H1 (cell line): ENCODE results near the gene LRRC23. TPM values are rescaled to one million over a fixed set of nuclear protein-coding genes. Genes with fewer than 3 reads are reported as not detected.
"Not testable (repeated sequence)": the region's sequence is repeated elsewhere in the genome, so short reads cannot be mapped to it uniquely, and the experiment has no call there.

Experiments
- CTCF ChIA-PET: fragments of 300-600 bp; sonication (Branson Sonifier 250); formaldehyde crosslinking; loops from one replicate; lab custom pipeline; 2021; ENCODE audit not compliant: partially characterized antibody; lab: Charles Lee
- POLR2A ChIA-PET: fragments of 300-600 bp; sonication (Branson Sonifier 250); formaldehyde crosslinking; loops from one replicate; lab custom pipeline; 2021; ENCODE audit warnings: inconsistent platforms; ENCODE audit not compliant: partially characterized antibody; lab: Charles Lee
- DNase-seq, 2 experiments: peaks; one replicate each; pipeline versions ENCODE4 v3.0.0 to v3.0.0-alpha.2; 2010 to 2022; ENCODE audit warnings: low spot score in 2 of 2, low read depth in 1 of 2, mixed read lengths in 1 of 2
- FAIRE-seq: peaks from 2 replicates; lab custom pipeline; 2011; peaks lifted over from hg19 to GRCh38; lab: Jason Lieb, UNC
- H2AFZ ChIP-seq: 2 replicates; pipeline ENCODE4 v1.8.1; 2012; ENCODE audit warnings: low read length, inconsistent platforms
- H2AK5ac ChIP-seq: 2 replicates; pipeline ENCODE4 v1.6.1; 2013; ENCODE audit warnings: low read depth, low read length
- H2BK120ac ChIP-seq: replicated peaks from 2 replicates; pipeline ENCODE3; 2013; ENCODE audit warnings: low read depth, low read length, inconsistent platforms
- H2BK12ac ChIP-seq: 2 replicates; pipeline ENCODE4 v1.6.1; 2013; ENCODE audit warnings: low read depth, low read length
- H2BK15ac ChIP-seq: 2 replicates; pipeline ENCODE4 v1.6.1; 2013; ENCODE audit warnings: low read length
- H2BK20ac ChIP-seq: 2 replicates; pipeline ENCODE4 v1.6.1; 2013; ENCODE audit warnings: low read length
- H2BK5ac ChIP-seq: 2 replicates; pipeline ENCODE4 v1.6.1; 2013; ENCODE audit warnings: low read depth, low read length
- H3K14ac ChIP-seq: 2 replicates; pipeline ENCODE4 v1.6.1; 2013; ENCODE audit warnings: inconsistent platforms; ENCODE audit not compliant: insufficient read length
- H3K18ac ChIP-seq: 2 replicates; pipeline ENCODE4 v1.6.1; 2013; ENCODE audit warnings: low read length; ENCODE audit errors: extremely low read depth
- H3K23ac ChIP-seq: 2 replicates; pipeline ENCODE4 v1.6.1; 2013; ENCODE audit warnings: inconsistent platforms; ENCODE audit not compliant: insufficient read length
- H3K23me2 ChIP-seq: 2 replicates; pipeline ENCODE4 v1.6.1; 2013; ENCODE audit warnings: low read depth, low read length
- H3K27ac ChIP-seq: 2 replicates; pipeline ENCODE4 v1.6.1; 2011; ENCODE audit warnings: low read depth, low read length, inconsistent platforms
- H3K27me3 ChIP-seq, 4 experiments: replicated peaks in 1 of 4; 1 replicate in 1 of 4; 2 replicates in 3 of 4; pipeline versions ENCODE4 v1.6.1 to v1.8.1; 2011 to 2013; ENCODE audit warnings: low read length in 3 of 4, mild to moderate bottlenecking in 3 of 4, inconsistent platforms in 2 of 4, mixed read lengths in 2 of 4, moderate library complexity in 1 of 4; ENCODE audit not compliant: control insufficient read depth in 3 of 4, insufficient read depth in 3 of 4; ENCODE audit errors: extremely low read depth in 1 of 4
- H3K36me3 ChIP-seq, 4 experiments: 2 replicates each; pipeline versions ENCODE4 v1.6.1 to v1.8.1; 2011 to 2013; ENCODE audit warnings: mild to moderate bottlenecking in 4 of 4, low read length in 3 of 4, moderate library complexity in 2 of 4, control low read depth in 1 of 4, inconsistent platforms in 1 of 4; ENCODE audit not compliant: insufficient read depth in 4 of 4, control insufficient read depth in 2 of 4
- H3K4ac ChIP-seq: replicated peaks from 2 replicates; pipeline ENCODE3; 2013; ENCODE audit warnings: low read length, low read depth, mixed read lengths, inconsistent platforms; ENCODE audit not compliant: insufficient read length
- H3K4me1 ChIP-seq, 4 experiments: replicated peaks in 1 of 4; 1 replicate in 1 of 4; 2 replicates in 3 of 4; pipeline versions ENCODE4 v1.6.1 to v1.8.1; 2011 to 2013; ENCODE audit warnings: low read length in 3 of 4, inconsistent platforms in 2 of 4, mixed read lengths in 1 of 4; ENCODE audit not compliant: insufficient read depth in 4 of 4, control insufficient read depth in 3 of 4
- H3K4me2 ChIP-seq, 2 experiments: 2 replicates each; pipeline versions ENCODE4 v1.6.1 to v1.8.1; 2011 to 2013; ENCODE audit warnings: low read depth in 2 of 2, low read length in 2 of 2, control low read depth in 1 of 2, inconsistent platforms in 1 of 2, mild to moderate bottlenecking in 1 of 2; ENCODE audit not compliant: insufficient read depth in 1 of 2
- H3K4me3 ChIP-seq, 4 experiments: fragments of 200-600, 300-600 bp in 1 of 4; sonication (generic), shearing (Covaris generic), sonication (Bioruptor Twin) in 1 of 4; 2 replicates each; pipeline versions ENCODE4 v1.5.1 to v1.8.1; 2011 to 2016; ENCODE audit warnings: low read length in 4 of 4, low read depth in 3 of 4, control low read depth in 2 of 4, inconsistent platforms in 2 of 4, mild to moderate bottlenecking in 2 of 4, mixed read lengths in 1 of 4, moderate library complexity in 1 of 4; ENCODE audit not compliant: insufficient read depth in 2 of 4; ENCODE audit errors: extremely low read depth in 1 of 4
- H3K56ac ChIP-seq: replicated peaks from 2 replicates; pipeline ENCODE3; 2013; ENCODE audit warnings: low read depth, mild to moderate bottlenecking, mixed read lengths, low read length, inconsistent platforms; ENCODE audit not compliant: insufficient read length
- H3K79me1 ChIP-seq: 2 replicates; pipeline ENCODE4 v1.6.1; 2013; ENCODE audit warnings: low read depth, low read length, control low read depth
- H3K79me2 ChIP-seq, 2 experiments: 2 replicates each; pipeline versions ENCODE4 v1.6.1 to v1.8.1; 2012 to 2013; ENCODE audit warnings: low read length in 2 of 2, mild to moderate bottlenecking in 2 of 2, inconsistent platforms in 1 of 2; ENCODE audit not compliant: insufficient read depth in 2 of 2, control insufficient read depth in 1 of 2
- H3K9ac ChIP-seq, 4 experiments: replicated peaks in 1 of 4; 1 replicate in 1 of 4; 2 replicates in 3 of 4; pipeline versions ENCODE4 v1.6.1 to v1.8.1; 2011 to 2013; ENCODE audit warnings: low read depth in 3 of 4, low read length in 3 of 4, control low read depth in 2 of 4, mild to moderate bottlenecking in 2 of 4, moderate library complexity in 2 of 4, inconsistent platforms in 1 of 4; ENCODE audit errors: extremely low read depth in 1 of 4
- H3K9me3 ChIP-seq, 2 experiments: 2 replicates each; pipeline versions ENCODE4 v1.6.1 to v1.8.1; 2012 to 2013; ENCODE audit warnings: mild to moderate bottlenecking in 2 of 2, moderate library complexity in 2 of 2, control low read depth in 1 of 2, inconsistent platforms in 1 of 2, low read depth in 1 of 2, low read length in 1 of 2, mixed read lengths in 1 of 2; ENCODE audit not compliant: insufficient read depth in 2 of 2
- H4K20me1 ChIP-seq, 2 experiments: replicated peaks in 1 of 2; 2 replicates each; pipeline versions ENCODE3 to v1.8.1; 2011 to 2013; ENCODE audit warnings: inconsistent platforms in 2 of 2, low read length in 2 of 2, mild to moderate bottlenecking in 1 of 2; ENCODE audit not compliant: insufficient read depth in 2 of 2, control insufficient read depth in 1 of 2
- H4K5ac ChIP-seq: 2 replicates; pipeline ENCODE4 v1.6.1; 2013; ENCODE audit warnings: low read length, low read depth, mixed read lengths, inconsistent platforms; ENCODE audit not compliant: insufficient read length
- H4K8ac ChIP-seq: 2 replicates; pipeline ENCODE4 v1.8.0; 2013; ENCODE audit warnings: mild to moderate bottlenecking, moderate library complexity, low read length, inconsistent platforms; ENCODE audit not compliant: insufficient read depth; ENCODE audit errors: extremely low read depth
- H4K91ac ChIP-seq: replicated peaks from 2 replicates; pipeline ENCODE3; 2013; ENCODE audit warnings: low read length, mixed read lengths, inconsistent platforms; ENCODE audit not compliant: insufficient read length
- SP1 ChIP-seq: IDR thresholded peaks from 2 replicates; pipeline ENCODE4 v1.6.1; 2011; ENCODE audit warnings: low read depth, low read length
- WGBS, 2 experiments: shearing (Covaris generic) in 1 of 2; methylation state at CpG; one replicate each; pipeline versions ENCODE4 v1.1.6 to v1.1.7; 2013 to 2015; ENCODE audit warnings: low lambda C conversion rate in 2 of 2, mixed read lengths in 2 of 2, inconsistent platforms in 1 of 2, low coverage in 1 of 2, missing lambda C conversion rate in 1 of 2; ENCODE audit not compliant: insufficient replicate concordance in 2 of 2, insufficient coverage in 1 of 2, insufficient read length in 1 of 2; ENCODE audit errors: extremely low coverage in 1 of 2, missing lambda C conversion rate in 1 of 2; 5-methylcytosine and 5-hydroxymethylcytosine counted together
- polyA plus RNA-seq, 7 experiments: library from polyadenylated mRNA; depleted of rRNA in 3 of 7; stranded (reverse) in 5 of 7; unstranded in 2 of 7; fragments of >200 nt in 5 of 7; fragments of 200-250 nt in 2 of 7; gene quantifications; 1 replicate in 5 of 7; 2 replicates in 1 of 7; 4 replicates in 1 of 7; pipeline versions ENCODE4 v1.2.1 to v1.2.3, GENCODE V29; 2011 to 2013; ENCODE audit warnings: missing spikeins in 2 of 7, mixed read lengths in 2 of 7
- total RNA-seq: library from RNA; stranded (reverse); fragmentation: NEBNext Ultra II Directional; extraction: Animal tissue kit (Norgen Biotek cat#: 25700); gene quantifications from 2 replicates; pipeline ENCODE4 v1.2.1, GENCODE V29; 2021

Gene LRRC23
- total and polyA plus RNA-seq, 2 of the 8 experiments (the other 6 are each of a cell fraction or from before 2014, with no cell fraction given): 2.5 to 3.6 TPM

DNA sequence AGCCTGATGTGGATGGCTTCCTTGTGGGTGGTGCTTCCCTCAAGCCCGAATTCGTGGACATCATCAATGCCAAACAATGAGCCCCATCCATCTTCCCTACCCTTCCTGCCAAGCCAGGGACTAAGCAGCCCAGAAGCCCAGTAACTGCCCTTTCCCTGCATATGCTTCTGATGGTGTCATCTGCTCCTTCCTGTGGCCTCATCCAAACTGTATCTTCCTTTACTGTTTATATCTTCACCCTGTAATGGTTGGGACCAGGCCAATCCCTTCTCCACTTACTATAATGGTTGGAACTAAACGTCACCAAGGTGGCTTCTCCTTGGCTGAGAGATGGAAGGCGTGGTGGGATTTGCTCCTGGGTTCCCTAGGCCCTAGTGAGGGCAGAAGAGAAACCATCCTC, 34.3 kb upstream of the LRRC23 start:
- not testable (repeated sequence) for H3K27ac ChIP-seq, H2BK120ac ChIP-seq, H4K91ac ChIP-seq, H3K56ac ChIP-seq, H3K79me1 ChIP-seq, H2BK12ac ChIP-seq, H4K5ac ChIP-seq, H3K23ac ChIP-seq, H4K8ac ChIP-seq, H3K4ac ChIP-seq, H2AFZ ChIP-seq, FAIRE-seq, H3K18ac ChIP-seq, DNase-seq, H3K4me2 ChIP-seq, H3K9me3 ChIP-seq, H3K9ac ChIP-seq, H2BK20ac ChIP-seq, H3K14ac ChIP-seq, H3K27me3 ChIP-seq, H3K4me3 ChIP-seq, H2BK15ac ChIP-seq
- H2BK5ac ChIP-seq: 0 out of 2 replicates have a peak overlapping the region, but pooled peaks have one; percentile 7
- H3K23me2 ChIP-seq: peaks cover 21% of the 10 kb centered on the region
- CTCF ChIA-PET: interaction anchor here (1.2 to 10.4 kb wide), 14 partner anchors 10 to 140 kb away, joined by 3 to 216 read pairs (median 18); partner anchors contain the start of genes C12orf57 and RNU7-1
- H3K36me3 ChIP-seq: peaks cover 8 to 32% (median 13%) of the 10 kb centered on the region in 4 experiments
- peaks cover 0 to 26% of the 10 kb centered on the region in 2 experiments; a peak in 2 of 4 replicates for H3K79me2 ChIP-seq
- POLR2A ChIA-PET: interaction anchor here (0.6 to 18.9 kb wide), 15 partner anchors 9 to 335 kb away, joined by 3 to 588 read pairs (median 50); partner anchors contain the start of genes ATN1, C12orf57, CDCA3 and ENO2
- H3K4me1 ChIP-seq: peaks cover 7 to 50% (median 25%) of the 10 kb centered on the region in 4 experiments
- peak; percentile 51; the same call in 1 of the 2 replicates for TF ChIP-seq SP1
- TF ChIP-seq, all 59 proteins: peak for 1; not testable (repeated sequence) for 58
- not testable (repeated sequence) for H2AK5ac ChIP-seq
- WGBS, 2 experiments: 88% methylated on average over 4 of the region's 4 CpGs; no CpG with 5 or more reads in 1 of the 2 experiments
- peaks cover 25 to 30% of the 10 kb centered on the region in 2 experiments for H4K20me1 ChIP-seq
